Ishikawa (cell line): ENCODE results near the gene UBAC2.

ENCODE experiments used
- CEBPB ChIP-seq: IDR thresholded peaks from 2 replicates; pipeline ENCODE4 v1.6.1; 2012
- EGR1 ChIP-seq: IDR thresholded peaks from 2 replicates; pipeline ENCODE4 v1.6.1; 2012
- EP300 ChIP-seq: IDR thresholded peaks from 2 replicates; pipeline ENCODE4 v1.6.1; 2012; ENCODE audit warnings: borderline replicate concordance
- RAD21 ChIP-seq: IDR thresholded peaks from 2 replicates; pipeline ENCODE4 v1.6.1; 2012; ENCODE audit warnings: low read depth
- TAF1 ChIP-seq: IDR thresholded peaks from 2 replicates; pipeline ENCODE4 v1.6.1; 2012; ENCODE audit warnings: low read depth, mild to moderate bottlenecking
- TEAD4 ChIP-seq: IDR thresholded peaks from 2 replicates; pipeline ENCODE4 v1.6.1; 2012
- TF ChIP-seq, protein P1 (sequence below): IDR thresholded peaks from 2 replicates; pipeline ENCODE4 v1.6.1; 2012
- TF ChIP-seq, protein P2 (sequence below): IDR thresholded peaks from 2 replicates; pipeline ENCODE4 v1.6.1; 2012

DNA sequence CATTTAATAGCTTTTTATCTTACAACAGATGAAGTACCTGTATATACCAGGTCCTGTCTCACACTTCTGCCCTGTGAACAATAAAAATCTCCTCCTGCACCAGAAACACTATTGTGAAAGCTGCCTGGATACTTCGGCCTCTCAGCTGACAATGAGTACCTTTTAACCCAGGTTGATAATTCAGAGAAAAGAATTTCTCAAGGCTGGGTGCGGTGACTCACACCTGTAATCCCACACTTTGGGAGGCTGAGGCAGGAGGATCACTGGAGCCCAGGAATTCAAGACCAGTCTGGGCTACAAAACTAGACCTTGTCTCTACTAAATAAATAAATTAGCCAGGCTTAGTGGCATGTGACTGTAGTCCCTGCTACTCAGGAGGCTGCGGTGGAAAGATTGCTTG is 235.3 kb downstream of the UBAC2 start:
- TF ChIP-seq EGR1 (no peak), RAD21 (no peak), EP300 (no peak), CEBPB (no peak), TAF1 (no peak), TEAD4 (no peak)
- TF ChIP-seq, protein P1, sequence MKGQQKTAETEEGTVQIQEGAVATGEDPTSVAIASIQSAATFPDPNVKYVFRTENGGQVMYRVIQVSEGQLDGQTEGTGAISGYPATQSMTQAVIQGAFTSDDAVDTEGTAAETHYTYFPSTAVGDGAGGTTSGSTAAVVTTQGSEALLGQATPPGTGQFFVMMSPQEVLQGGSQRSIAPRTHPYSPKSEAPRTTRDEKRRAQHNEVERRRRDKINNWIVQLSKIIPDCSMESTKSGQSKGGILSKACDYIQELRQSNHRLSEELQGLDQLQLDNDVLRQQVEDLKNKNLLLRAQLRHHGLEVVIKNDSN, result no peak
- TF ChIP-seq, protein P2, sequence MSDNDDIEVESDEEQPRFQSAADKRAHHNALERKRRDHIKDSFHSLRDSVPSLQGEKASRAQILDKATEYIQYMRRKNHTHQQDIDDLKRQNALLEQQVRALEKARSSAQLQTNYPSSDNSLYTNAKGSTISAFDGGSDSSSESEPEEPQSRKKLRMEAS, result no peak
